Gastroesophageal sphincter (tissue), 2 donors: Measurements from ENCODE around the gene SLAIN1.

Source experiments
- POLR2A ChIP-seq, 2 donors: fragments of 450-650 bp; IDR thresholded peaks; one replicate each; pipeline ENCODE4 v1.6.1; 2017; ENCODE audit warnings: antibody characterized with exemption in 2 of 2, mild to moderate bottlenecking in 2 of 2, moderate library complexity in 1 of 2
- POLR2AphosphoS5 ChIP-seq: sonication (generic); formaldehyde crosslinking; IDR thresholded peaks from one replicate; pipeline ENCODE4 v1.6.1; 2017; ENCODE audit warnings: antibody characterized with exemption

- no peak for TF ChIP-seq POLR2A (IDR thresholded peaks at IDR 0.05)
- no peak for TF ChIP-seq POLR2AphosphoS5
Measured at GRCh38 chr13:77749344-77749880, 51.9 kb downstream of the SLAIN1 start.
